Cardiac septum (tissue), 1 donor: Measurements from ENCODE around the gene ATP2B3. TPM values are rescaled to one million over a fixed set of nuclear protein-coding genes. Genes with fewer than 3 reads are reported as not detected.

Source experiments
- DNase-seq: peaks from one replicate; pipeline ENCODE4 v3.0.0-alpha.2; 2020; ENCODE audit warnings: low spot score
- intact Hi-C: fragments of 100-400 bp; cut with DNase I; formaldehyde crosslinking; loops from one replicate; pipeline ENCODE4 v1.14.0; 2022
- total RNA-seq: library from RNA; stranded (reverse); fragmentation: NEBNext Ultra II Directional; extraction: Animal tissue kit (Norgen Biotek cat#: 25700); gene quantifications from one replicate; pipeline ENCODE4 v1.2.1, GENCODE V29; 2021
- donor health status: DM: no; HTN: no; CAD: no.

Gene ATP2B3
- total RNA-seq, 1 donor from 2014 or later, result 0.16 TPM

DNA sequence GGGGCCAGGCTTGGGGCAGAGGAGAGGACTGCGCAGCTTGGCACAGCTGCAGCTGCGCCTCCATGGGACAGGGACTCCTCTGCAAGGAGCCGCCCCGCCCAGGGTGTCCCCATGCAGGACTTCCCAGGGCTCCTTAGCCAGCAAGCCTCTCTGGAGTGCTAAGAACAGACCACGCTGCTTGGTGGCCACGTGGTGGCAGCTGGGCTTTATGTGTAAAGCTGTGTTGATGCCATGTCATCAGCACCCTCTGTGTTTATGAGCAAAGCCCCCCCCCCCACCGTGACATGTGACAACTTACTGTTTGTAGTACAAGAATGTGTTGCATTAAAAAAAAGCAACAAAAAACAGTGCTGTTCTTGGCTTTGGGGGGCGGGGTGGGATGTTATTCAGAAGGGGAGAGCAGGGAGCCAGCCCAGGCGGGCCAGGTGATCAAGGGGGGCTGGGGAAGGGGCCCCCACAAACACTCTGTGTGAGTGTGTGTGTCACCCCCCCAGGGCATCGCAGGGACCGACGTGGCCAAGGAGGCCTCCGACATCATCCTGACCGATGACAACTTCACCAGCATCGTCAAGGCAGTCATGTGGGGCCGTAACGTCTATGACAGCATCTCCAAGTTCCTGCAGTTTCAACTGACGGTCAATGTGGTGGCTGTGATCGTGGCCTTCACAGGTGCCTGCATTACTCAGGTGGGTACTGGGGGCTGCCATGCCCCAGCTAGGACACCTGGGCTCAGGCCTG is 40.3 kb downstream of the ATP2B3 start:
- intact Hi-C loops, result loop anchor here (5.0 kb wide), 1 partner anchor 110 kb away; no protein-coding TSS in a partner anchor
- DNase-seq, result no peak

DNA sequence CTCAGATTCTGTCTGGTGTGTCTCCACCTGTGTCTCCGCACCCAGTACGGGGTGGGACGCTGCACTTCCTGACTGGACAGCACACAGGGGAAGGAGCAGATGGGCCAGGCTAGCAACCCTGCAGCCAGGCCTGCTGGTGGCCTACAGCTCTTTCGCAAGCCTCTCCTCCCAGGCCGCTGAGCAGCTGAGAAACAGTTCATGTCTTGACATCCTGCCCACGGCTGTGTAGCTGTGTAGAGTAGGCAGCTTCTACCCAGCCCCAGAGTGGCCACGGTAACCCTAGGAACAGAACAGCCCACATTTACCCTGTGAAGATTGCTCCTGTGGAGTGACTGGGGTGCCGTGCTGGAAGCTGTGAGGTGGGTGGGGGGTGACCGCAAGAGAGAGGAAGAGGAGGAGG is 42.6 kb downstream of the ATP2B3 start:
- no peak for DNase-seq

DNA sequence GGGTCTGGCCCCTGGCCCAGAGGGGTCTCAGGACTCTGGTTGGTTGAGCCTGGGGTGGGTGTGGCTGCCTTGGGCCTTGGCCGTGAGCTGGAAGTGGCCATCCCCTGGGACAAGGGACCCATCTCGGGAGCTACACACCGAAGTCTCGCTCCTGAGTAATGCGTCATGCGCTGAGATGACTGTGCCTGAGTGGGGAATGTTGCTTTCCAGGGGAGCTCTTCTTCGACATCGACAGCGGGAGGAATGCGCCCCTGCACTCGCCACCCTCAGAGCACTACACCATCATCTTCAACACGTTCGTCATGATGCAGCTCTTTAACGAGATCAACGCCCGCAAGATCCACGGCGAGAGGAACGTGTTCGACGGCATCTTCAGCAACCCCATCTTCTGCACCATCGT is 43.0 kb downstream of the ATP2B3 start:
- no peak for DNase-seq
- intact Hi-C loops, result no loop called here

More for the DNA sequence above, 42.6 kb downstream of the ATP2B3 start:
- intact Hi-C loops, result loop anchor here (5.0 kb wide), 1 partner anchor 107 kb away; no protein-coding TSS in a partner anchor

DNA sequence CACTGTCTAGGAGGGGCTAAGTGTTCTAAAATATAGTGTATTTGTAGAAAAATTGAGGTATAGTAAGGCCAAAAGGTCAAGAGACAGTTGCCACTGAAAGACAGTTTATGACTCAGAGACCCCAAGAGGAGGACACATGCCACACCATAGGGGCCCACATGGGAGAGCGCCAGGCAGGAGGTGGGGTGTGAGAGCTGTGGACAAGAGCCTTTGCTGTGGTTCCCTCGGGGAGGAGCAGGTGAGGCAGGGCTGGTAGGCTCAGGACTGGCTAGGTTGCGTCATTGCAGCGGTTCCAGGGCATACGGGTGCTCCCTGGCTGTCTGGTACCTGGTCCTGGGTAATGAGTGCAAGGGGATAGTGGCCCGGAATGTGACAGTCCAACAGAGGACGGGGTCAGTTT is 43.9 kb downstream of the ATP2B3 start:
- DNase-seq, result no peak
- intact Hi-C loops, result no loop called here

DNA sequence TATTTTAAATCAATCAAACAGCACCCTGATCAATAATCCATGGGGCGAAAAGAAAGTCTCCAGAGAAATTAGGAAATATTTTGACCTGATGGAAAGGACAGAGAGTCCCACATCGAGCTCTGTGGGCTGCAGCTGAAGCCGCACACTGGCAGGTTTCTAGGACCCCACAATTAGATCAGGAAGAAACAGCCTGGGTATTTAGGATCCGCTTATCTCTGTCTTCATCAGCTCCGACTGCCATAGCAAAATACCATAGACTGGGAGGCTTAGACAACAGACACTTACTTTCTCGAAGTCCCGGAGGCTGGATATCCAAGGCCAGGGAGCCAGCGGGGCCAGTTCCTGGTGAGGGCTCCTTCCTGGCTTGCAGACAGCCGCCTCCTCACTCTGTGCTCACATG is 45.1 kb downstream of the ATP2B3 start:
- intact Hi-C loops, result no loop called here
- DNase-seq, result no peak

DNA sequence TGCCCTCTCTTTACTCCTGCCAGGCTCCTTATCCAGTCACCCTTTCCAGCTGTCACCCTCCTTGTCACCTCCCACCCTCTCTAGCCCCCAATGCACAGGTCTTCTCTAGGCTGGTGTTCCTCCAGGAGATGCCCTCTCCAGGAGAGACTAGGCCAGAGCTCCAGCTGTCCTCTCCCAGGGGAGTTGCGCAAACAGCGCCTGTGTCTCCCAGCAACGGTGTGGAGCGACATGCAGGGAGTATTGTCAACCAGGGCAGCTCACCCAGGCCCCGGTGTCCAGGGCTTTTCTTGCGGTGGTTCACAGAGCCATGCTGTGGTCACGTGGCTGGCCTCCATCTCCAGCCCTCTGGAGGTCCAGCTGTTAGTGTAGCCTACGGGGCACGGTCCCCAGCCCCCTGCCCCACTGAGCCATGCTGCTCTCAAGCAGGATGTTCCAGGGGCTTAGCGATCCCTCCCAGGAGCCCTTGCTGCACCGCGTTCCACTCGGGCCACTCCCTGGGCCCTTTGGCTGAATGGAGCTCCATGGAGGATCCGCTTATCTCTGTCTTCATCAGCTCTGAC is 46.7 kb downstream of the ATP2B3 start:
- intact Hi-C loops, result no loop called here
- no peak for DNase-seq

DNA sequence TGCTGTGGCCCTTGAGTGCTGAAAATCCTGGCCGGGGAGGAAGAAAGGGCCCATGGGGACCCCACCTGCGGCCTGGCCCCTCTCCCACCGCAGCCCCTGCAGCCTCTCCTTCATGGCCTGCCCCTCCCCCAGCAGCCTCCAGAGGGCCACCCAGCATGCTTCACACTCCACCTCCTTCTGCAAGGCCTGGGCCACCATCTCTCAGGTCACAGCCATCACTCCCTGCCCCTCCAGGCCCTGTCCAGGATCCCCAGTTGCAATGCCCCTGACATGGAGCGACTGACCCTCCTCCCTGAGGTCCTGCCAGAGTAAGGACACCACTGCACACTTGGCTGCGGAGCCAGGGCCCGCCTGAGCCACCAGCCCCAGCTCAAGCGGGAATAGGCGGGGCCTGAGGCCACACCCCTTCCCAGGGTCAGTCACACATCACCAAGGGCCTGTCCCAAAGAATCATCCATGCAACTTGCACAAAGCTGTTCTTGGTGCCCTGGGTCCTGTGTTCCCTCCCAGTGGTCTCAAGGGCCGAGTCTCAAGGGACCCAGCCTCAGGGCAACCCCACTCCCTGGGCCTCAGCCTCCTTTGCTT is 48.6 kb downstream of the ATP2B3 start:
- no peak for DNase-seq
- intact Hi-C loops, result no loop called here

DNA sequence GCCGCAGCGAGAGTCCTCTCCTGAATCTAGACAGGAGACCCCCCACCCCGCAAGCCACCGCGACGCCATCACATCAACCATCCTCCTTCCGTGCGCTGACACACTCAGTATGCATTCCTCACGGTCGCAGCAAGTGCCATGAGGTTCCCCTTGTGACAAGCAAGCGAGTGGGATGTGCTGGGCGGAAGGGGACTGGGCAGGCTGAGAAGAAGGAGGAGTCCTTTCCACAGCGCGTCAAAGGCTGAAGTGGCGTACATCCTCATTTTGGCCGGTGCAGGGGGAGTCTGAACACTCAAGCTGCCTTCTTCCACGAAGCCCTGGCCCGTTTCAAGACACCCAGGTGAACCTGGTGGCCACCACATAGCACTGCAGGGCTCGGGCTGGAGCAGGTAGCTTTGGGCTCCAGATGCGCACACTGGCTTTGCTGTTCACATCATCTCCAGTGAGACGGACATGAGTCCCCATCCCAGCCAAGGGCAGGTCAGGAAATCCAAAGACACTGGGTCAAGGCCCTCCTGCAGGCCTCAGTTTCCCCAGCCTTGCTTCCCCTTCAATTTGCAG is 51.1 kb downstream of the ATP2B3 start:
- no peak for DNase-seq
- intact Hi-C loops, result no loop called here

DNA sequence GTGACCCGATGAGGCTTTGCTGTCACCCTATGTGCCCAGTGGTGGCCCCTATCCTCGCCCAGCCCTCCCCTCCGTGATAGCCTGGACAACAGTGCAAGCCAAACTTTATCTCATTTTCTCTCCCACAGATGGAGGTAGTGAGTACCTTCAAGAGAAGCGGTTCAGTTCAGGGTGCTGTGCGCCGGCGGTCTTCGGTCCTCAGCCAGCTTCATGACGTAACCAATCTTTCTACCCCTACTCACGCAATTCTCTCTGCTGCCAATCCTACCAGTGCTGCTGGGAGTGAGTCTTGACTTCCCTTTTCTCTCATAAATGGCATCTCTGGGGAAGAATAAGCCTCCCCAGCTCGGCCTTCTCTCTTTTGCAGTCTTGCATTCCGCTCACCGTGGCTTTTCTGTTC is 52.0 kb downstream of the ATP2B3 start:
- intact Hi-C loops, result no loop called here
- no peak for DNase-seq

DNA sequence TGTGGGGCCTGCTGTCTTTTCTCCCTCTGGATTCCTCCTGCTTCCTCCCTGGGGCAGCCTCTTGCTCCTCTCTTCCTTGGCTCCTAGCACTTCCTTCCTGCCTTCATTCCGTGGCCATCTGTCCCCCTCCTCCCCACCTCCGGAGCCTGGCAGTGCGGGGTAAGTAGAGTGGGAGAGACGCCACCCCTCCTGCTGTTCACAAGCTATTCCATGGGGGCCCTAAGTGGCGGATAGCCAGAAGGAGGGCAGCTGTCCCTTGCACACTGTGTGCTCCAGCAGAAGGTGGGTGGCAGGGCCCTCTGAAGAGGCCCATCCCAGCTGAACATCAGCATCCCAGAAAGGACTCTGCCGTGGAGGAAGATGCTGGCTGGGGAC is 54.1 kb downstream of the ATP2B3 start:
- DNase-seq, result no peak
- intact Hi-C loops, result no loop called here

DNA sequence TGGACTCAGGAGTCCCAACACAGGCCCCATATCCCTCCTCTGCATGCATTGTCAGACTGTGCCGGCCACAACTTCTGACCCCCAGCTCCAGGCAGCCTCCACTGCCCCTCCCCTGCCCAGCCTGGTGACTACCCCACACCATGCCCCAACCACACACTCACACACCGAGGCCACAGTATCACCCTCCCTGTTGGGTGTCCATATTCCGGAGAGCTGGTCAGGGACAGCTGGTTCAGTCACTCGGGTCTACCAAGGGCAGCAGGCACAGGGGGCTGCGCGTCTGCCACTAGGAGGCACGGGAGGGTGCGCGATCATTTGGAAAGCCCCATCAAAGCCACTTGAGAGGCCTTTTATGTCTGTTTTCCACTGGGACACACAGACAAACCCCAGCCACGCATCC is 55.2 kb downstream of the ATP2B3 start:
- intact Hi-C loops, result no loop called here
- no peak for DNase-seq

DNA sequence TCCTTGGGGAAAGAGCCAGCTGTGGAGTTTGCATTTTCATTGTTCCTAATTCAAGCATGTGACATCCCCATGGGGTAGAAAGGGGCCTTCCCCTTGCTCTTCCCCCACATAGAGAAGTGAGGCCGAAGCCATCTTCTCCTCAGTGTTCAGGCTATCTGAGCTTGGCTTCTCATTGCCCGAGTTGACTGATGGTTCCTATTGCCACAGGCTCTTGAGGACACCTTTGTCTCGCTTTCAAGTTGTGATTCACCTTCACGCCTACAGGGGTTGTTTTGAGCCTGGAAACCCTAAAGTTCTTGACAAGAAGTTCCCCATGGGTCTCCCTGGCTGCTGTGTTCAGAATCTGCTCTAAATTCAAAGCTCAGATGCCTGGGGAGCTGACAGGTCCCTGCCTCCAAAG is 56.5 kb downstream of the ATP2B3 start:
- no peak for DNase-seq
- intact Hi-C loops, result no loop called here

DNA sequence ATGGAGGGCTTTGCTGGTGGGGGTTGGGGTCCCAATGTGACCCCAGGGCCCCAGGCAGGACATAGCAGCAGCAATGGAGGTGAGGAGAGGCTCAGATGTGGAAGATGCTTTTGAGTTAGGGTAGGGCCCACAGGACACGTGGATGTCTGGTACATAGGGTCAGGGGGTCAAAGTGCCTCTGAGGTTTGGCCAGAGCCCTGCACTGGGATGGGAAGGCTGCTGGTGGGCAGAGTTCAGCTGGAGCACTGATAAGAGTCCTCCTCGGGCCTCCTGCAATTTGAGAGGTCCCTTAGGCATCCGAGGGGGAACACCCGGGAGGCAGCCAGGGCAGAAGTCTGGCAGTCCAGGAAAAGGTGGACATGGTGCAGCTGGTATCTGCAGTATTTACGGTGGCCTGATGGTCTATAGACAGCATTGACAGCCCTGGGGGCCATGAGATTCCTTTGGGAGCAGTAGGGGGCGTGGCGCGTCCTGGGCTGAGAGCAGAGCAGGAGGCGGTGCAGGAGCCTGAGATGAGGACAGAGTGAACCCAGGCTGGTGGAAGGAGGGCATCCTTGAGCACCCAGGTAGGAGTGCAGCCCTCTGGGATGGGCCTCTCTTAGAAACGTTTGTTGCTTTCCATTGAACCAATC is 58.9 kb downstream of the ATP2B3 start:
- intact Hi-C loops, result no loop called here
- no peak for DNase-seq

DNA sequence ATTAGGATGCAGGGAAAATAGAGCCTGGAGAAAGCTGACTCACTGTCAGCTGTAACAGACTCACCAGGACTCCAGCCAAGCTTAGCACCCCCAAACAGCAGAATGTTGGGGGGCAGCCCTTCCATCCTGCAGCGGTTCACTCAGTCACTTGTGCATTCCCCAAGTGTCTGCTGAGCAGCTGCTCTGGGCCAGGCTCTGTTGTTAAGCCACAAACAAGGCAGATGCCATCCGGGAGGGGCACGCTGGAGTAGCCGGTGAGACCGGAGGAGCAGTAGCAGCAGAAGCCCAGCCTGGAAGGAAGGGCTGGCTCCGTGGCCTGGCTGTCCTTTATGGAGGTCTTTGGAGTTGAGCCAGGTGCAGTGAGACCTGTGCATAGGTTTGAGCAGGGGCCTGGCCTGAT is 59.5 kb downstream of the ATP2B3 start:
- intact Hi-C loops, result no loop called here
- DNase-seq, result no peak

DNA sequence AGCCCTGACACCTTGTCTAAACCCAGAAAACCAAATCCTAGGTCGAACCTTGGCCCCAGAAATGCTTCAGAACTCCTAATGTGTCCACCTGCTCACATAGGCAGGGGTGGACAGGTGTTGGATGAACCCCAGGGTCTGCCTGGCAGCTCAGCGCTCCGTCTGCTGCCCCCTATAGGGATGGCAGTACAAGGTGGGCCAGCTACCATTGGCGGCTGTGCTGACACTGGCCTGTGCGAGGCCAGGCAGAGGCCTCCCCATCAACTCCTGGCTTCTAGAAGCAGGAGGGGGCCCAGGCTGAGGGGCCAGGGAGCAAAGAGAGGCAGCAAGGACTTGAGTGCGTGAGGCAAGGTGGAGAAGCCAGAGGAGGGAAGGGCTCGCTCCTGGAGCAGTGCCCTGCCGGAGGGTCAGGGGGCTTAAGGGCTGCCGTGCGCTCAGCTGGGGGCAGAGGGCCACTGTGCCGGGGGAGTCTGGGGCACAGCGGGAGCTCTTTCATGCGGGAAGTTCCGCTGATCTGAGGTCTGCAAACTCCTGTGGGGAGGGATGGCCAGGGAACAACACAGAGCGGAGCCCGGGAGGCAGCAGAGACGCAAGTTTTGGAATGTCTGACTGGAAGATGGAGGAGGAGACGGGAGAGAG is 60.9 kb downstream of the ATP2B3 start:
- intact Hi-C loops, result no loop called here
- no peak for DNase-seq

DNA sequence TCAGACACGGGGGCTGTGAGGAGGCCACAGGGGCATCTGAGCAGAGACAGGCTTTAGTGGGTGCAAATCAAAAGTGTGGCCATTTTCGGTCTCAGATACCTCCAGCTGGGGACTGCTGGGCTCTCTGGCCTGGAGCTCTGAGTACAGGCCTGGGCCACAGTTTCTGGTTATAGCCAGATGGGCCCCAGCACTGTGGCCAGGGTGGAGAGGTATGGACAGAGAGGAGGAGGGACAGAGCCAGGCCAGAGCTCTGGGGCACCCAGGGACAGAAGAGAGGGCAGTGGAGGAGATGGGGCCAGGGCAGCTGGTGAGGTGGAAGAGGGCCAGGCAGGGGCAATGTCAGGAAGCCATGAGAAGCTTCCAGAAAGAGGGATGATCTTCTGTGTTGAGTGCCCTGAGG is 61.4 kb downstream of the ATP2B3 start:
- no peak for DNase-seq
- intact Hi-C loops, result no loop called here

DNA sequence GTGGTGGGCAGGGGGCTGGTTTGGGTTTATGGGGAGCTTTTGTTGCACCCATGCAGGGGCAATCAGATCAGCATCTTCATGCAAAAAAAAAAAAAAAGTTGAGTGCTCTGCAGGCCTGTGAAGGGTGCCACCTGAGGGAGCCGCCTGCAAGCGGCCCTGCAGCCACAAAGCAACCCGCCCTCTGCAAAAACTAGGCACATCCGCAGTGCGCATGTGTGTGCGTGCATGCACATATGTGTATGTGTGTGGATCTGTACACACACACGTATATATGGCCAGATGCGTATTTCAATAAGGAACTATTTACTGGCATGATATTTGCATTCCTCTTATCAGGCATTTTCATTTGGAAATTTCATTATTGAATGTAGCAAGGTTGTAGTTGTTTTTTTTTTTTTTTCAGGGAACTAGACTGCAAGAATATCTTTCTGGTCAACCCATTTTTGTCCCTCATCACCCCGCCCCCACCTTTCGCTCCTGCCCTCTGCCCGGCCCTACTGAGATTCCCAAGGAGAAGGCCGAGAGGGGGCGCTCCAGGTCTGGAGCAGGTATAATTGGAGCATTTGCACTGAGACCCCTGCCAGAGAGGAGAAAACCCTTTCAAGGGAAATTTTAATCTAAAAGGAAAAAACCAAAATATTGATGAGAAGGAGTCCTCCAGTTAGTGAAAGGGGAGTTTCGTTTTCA is 63.4 kb downstream of the ATP2B3 start:
- intact Hi-C loops, result no loop called here
- DNase-seq, result no peak

DNA sequence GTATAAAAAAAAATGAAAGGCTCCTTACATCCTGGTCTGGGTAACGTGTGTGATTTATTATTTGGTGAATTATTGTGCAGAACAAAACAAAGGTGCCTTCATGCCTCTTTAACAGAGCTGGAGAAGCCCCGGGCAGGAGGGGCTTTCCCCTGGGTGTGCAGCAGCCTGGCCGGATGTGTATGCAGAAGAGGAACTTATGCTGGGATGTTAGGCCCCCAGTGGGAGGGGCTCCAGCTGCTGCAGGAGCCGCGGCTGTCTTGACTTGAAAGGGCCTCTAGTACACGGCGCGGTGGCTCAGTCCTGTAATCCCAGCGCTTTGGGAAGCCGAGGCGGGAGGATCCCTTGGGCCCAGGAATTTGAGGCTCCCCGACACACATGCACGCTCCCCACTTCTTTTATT is 65.5 kb downstream of the ATP2B3 start:
- no peak for DNase-seq
- intact Hi-C loops, result no loop called here

DNA sequence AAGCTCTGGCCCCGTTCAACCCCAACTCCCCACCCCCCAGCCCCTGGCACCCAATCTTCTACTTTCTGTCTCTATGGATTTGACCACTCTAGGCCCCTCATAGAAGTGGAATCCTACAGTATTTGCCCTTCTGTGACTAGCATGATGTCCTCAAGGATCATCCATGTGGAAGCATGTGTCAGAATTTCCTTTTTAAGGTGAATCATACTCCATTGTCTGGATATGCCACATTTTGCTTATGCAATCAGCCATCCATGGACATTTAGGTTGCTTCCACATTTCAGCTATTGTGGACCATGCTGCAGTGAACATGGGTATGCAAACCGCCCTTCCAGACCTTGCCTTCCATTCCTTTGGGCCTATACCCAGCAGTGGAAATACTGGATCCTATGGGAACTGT is 66.0 kb downstream of the ATP2B3 start:
- no peak for DNase-seq
- intact Hi-C loops, result no loop called here

DNA sequence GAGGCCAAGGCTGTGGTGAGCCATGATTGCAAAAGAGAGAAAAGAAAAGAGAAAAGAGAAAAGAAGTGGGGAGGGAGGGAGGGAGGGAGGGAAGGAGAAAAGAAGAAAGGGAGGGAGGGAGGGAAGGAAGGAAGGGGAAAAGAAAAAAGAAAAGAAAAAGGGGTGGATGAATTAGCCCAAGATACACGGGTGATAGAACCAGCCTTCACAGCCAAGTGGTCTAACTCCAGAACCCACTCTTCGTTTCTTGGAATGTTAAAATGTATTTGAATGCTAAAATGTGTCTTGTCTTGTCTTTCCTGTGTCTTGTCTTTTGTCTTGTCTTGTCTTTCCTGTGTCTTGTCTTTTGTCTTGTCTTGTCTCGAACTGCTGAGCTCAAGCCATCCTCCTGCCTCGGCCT is 68.4 kb downstream of the ATP2B3 start:
- intact Hi-C loops, result no loop called here
- no peak for DNase-seq
